Panc1 (cell line): ENCODE measurements around the gene SSPN.

ENCODE experiments used
- CTCF ChIP-seq: fragments of 450-650 bp; IDR thresholded peaks from 2 replicates; pipeline ENCODE4 v1.5.1; 2017; ENCODE audit warnings: mild to moderate bottlenecking
- POLR2AphosphoS5 ChIP-seq: IDR thresholded peaks from 2 replicates; pipeline ENCODE4 v1.6.1; 2012; ENCODE audit warnings: mild to moderate bottlenecking, low read depth, low read length, moderate library complexity
- REST ChIP-seq, 2 experiments: IDR thresholded peaks; 2 replicates each; pipeline ENCODE4 v1.6.1; 2011 to 2012; ENCODE audit warnings: low read depth in 2 of 2, control low read depth in 1 of 2, low read length in 1 of 2, mild to moderate bottlenecking in 1 of 2, moderate library complexity in 1 of 2; ENCODE audit not compliant: insufficient read depth in 1 of 2

GRCh38 chr12:26179826-26180225 lies 15.5 kb upstream of the SSPN start:
- TF ChIP-seq CTCF (no peak), REST (IDR thresholded peaks at IDR 0.05; ENCODE audit: insufficient read depth in 1 of 2, low read depth in 2 of 2, low read length in 1 of 2) (no peak), POLR2AphosphoS5 (no peak)
